SK-N-SH (cell line): Measurements from ENCODE around the gene LCMT1.

Source experiments
- CHD2 ChIP-seq: fragments of 150-350 bp; IDR thresholded peaks from 2 replicates; pipeline ENCODE4 v1.6.1; 2018; ENCODE audit warnings: low read length; ENCODE audit not compliant: partially characterized antibody
- EP300 ChIP-seq, 2 experiments: IDR thresholded peaks; 2 replicates each; pipeline versions ENCODE4 v1.4.0 to v1.6.1; 2012; ENCODE audit warnings: borderline replicate concordance in 1 of 2, low read depth in 1 of 2, low read length in 1 of 2
- FOXM1 ChIP-seq: IDR thresholded peaks from 2 replicates; pipeline ENCODE4 v1.4.0; 2012; ENCODE audit warnings: low read depth, mild to moderate bottlenecking
- GATA2 ChIP-seq: sonication (generic); formaldehyde crosslinking; IDR thresholded peaks from 2 replicates; pipeline ENCODE4 v1.5.0; 2020; ENCODE audit warnings: mild to moderate bottlenecking, missing genetic modification reagents
- MEF2A ChIP-seq: IDR thresholded peaks from 2 replicates; pipeline ENCODE4 v1.4.0; 2012; ENCODE audit warnings: low read depth, borderline replicate concordance
- POLR2AphosphoS5 ChIP-seq: IDR thresholded peaks from 2 replicates; pipeline ENCODE4 v1.6.1; 2012; ENCODE audit warnings: low read depth, low read length
- RAD21 ChIP-seq: IDR thresholded peaks from 2 replicates; pipeline ENCODE4 v1.6.1; 2012; ENCODE audit warnings: mild to moderate bottlenecking, low read length
- RCOR1 ChIP-seq: fragments of 150-350 bp; IDR thresholded peaks from 2 replicates; pipeline ENCODE4 v1.6.1; 2017; ENCODE audit warnings: antibody characterized with exemption, low read length
- RFX5 ChIP-seq: IDR thresholded peaks from 2 replicates; pipeline ENCODE4 v1.6.1; 2012; ENCODE audit warnings: mild to moderate bottlenecking, improper control_type of control experiment, low read length
- SIN3A ChIP-seq: IDR thresholded peaks from 2 replicates; pipeline ENCODE4 v1.6.1; 2012; ENCODE audit warnings: low read depth, mild to moderate bottlenecking, low read length, moderate library complexity, borderline replicate concordance
- TEAD4 ChIP-seq: IDR thresholded peaks from 2 replicates; pipeline ENCODE4 v1.4.0; 2012; ENCODE audit warnings: mild to moderate bottlenecking, borderline replicate concordance; ENCODE audit not compliant: insufficient read depth
- TF ChIP-seq, protein P1 (sequence below): fragments of 200-600 bp; sonication (generic); IDR thresholded peaks from 2 replicates; pipeline ENCODE4 v1.6.1; 2017; ENCODE audit warnings: antibody characterized with exemption, mild to moderate bottlenecking, moderate library complexity

GRCh38 chr16:25138130-25138529 is 26.6 kb downstream of the LCMT1 start:
- no peak for TF ChIP-seq CHD2
- TF ChIP-seq, protein P1, sequence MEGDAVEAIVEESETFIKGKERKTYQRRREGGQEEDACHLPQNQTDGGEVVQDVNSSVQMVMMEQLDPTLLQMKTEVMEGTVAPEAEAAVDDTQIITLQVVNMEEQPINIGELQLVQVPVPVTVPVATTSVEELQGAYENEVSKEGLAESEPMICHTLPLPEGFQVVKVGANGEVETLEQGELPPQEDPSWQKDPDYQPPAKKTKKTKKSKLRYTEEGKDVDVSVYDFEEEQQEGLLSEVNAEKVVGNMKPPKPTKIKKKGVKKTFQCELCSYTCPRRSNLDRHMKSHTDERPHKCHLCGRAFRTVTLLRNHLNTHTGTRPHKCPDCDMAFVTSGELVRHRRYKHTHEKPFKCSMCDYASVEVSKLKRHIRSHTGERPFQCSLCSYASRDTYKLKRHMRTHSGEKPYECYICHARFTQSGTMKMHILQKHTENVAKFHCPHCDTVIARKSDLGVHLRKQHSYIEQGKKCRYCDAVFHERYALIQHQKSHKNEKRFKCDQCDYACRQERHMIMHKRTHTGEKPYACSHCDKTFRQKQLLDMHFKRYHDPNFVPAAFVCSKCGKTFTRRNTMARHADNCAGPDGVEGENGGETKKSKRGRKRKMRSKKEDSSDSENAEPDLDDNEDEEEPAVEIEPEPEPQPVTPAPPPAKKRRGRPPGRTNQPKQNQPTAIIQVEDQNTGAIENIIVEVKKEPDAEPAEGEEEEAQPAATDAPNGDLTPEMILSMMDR, result no peak
- TF ChIP-seq RFX5, result no peak
- TF ChIP-seq POLR2AphosphoS5, result no peak
- TF ChIP-seq RCOR1, result no peak
- no peak for TF ChIP-seq TEAD4
- no peak for TF ChIP-seq EP300 (IDR thresholded peaks at IDR 0.05; ENCODE audit: borderline replicate concordance in 1 of 2, low read depth in 1 of 2, low read length in 1 of 2)
- TF ChIP-seq SIN3A, result no peak
- no peak for TF ChIP-seq RAD21
- TF ChIP-seq FOXM1, result no peak
- no peak for TF ChIP-seq GATA2 (CRISPR knock-in tag)
- TF ChIP-seq MEF2A, result no peak
